Breast epithelium (tissue), 4 donors: ENCODE measurements around the gene SYCN. TPM values are rescaled to one million over a fixed set of nuclear protein-coding genes. Genes with fewer than 3 reads are reported as not detected.
"Not testable (repeated sequence)": the region's sequence is repeated elsewhere in the genome, so short reads cannot be mapped to it uniquely, and the experiment has no call there.

ENCODE experiments used
- DNase-seq, 2 donors: peaks; one replicate each; pipeline ENCODE4 v3.0.0-alpha.2; 2019; ENCODE audit warnings: low spot score in 2 of 2
- H3K27ac ChIP-seq, 2 donors: fragments of 200-600 bp; sonication (generic) in 1 of 2; one replicate each; pipeline ENCODE4 v1.5.1; 2016 to 2019; ENCODE audit warnings: mild to moderate bottlenecking in 1 of 2
- H3K27me3 ChIP-seq, 2 donors: fragments of 200-600 bp; sonication (generic) in 1 of 2; one replicate each; pipeline versions ENCODE4 v1.5.1 to v1.6.0; 2017 to 2019; ENCODE audit warnings: control low read depth in 1 of 2, mild to moderate bottlenecking in 1 of 2
- H3K36me3 ChIP-seq: fragments of 200-600 bp; one replicate; pipeline ENCODE4 v1.5.1; 2019
- H3K4me1 ChIP-seq, 2 donors: fragments of 200-600 bp; sonication (generic); one replicate each; pipeline ENCODE4 v1.5.1; 2016 to 2019; ENCODE audit warnings: control low read depth in 1 of 2
- H3K4me3 ChIP-seq, 3 donors: fragments of 200-600 bp; sonication (generic); 1 replicate in 2 of 3; 2 replicates in 1 of 3; pipeline ENCODE4 v1.5.1; 2016 to 2019; ENCODE audit warnings: mild to moderate bottlenecking in 3 of 3, moderate library complexity in 2 of 3
- H3K9me3 ChIP-seq, 2 donors: fragments of 200-600 bp; sonication (generic) in 1 of 2; one replicate each; pipeline ENCODE4 v1.5.1; 2016 to 2019; ENCODE audit warnings: control low read depth in 1 of 2
- CTCF ChIP-seq, 3 donors: fragments of 450-650 bp; IDR thresholded peaks; one replicate each; pipeline ENCODE4 v1.5.1; 2016 to 2017; ENCODE audit warnings: antibody characterized with exemption in 3 of 3, mild to moderate bottlenecking in 3 of 3, moderate library complexity in 3 of 3
- POLR2A ChIP-seq: fragments of 450-650 bp; IDR thresholded peaks from one replicate; pipeline ENCODE4 v1.6.1; 2016; ENCODE audit warnings: antibody characterized with exemption, mild to moderate bottlenecking, moderate library complexity
- POLR2AphosphoS5 ChIP-seq, 3 donors: sonication (generic); formaldehyde crosslinking; IDR thresholded peaks; one replicate each; pipeline ENCODE4 v1.6.1; 2017; ENCODE audit warnings: antibody characterized with exemption in 3 of 3
- intact Hi-C: fragments of 100-400 bp; cut with DNase I; formaldehyde crosslinking; loops from one replicate; pipeline ENCODE4 v1.15.1; 2023; ENCODE audit warnings: low total_unique reads
- total RNA-seq, 3 donors: library from RNA; depleted of rRNA; stranded (reverse); fragments of >200 nt; gene quantifications; one replicate each; pipeline ENCODE4 v1.1.0, GENCODE V29; 2016

SYCN gene
- total RNA-seq, 3 donors from 2014 or later: not detected

GRCh38 chr19:39232708-39233107 lies 28.6 kb upstream of the SYCN start:
- Histone ChIP-seq H3K27ac (no peak overlapping the region), H3K4me1 (no peaks in the 10 kb centered on the region), H3K27me3 (no peaks in the 10 kb centered on the region), H3K36me3 (no peaks in the 10 kb centered on the region), H3K9me3 (peaks cover 0 to 4% of the 10 kb centered on the region in 2 donors), H3K4me3 (no peak overlapping the region)
- TF ChIP-seq POLR2AphosphoS5 (IDR thresholded peaks at IDR 0.05): no peak
- no peak for TF ChIP-seq POLR2A
- no peak for TF ChIP-seq CTCF (IDR thresholded peaks at IDR 0.05)
- DNase-seq: no peak
- intact Hi-C loops: no loop called here

GRCh38 chr19:39230096-39230764 lies 26.2 kb upstream of the SYCN start:
- no peak overlapping the region for H3K4me3 ChIP-seq
- H3K27ac ChIP-seq: no peak overlapping the region
- H3K27me3 ChIP-seq: no peaks in the 10 kb centered on the region
- DNase-seq: no peak
- no peaks in the 10 kb centered on the region for H3K4me1 ChIP-seq
- peaks cover 0 to 4% of the 10 kb centered on the region in 2 donors for H3K9me3 ChIP-seq
- no peak for TF ChIP-seq POLR2AphosphoS5 (IDR thresholded peaks at IDR 0.05)
- TF ChIP-seq POLR2A: no peak
- TF ChIP-seq CTCF (IDR thresholded peaks at IDR 0.05): no peak
- intact Hi-C loops: no loop called here
- no peaks in the 10 kb centered on the region for H3K36me3 ChIP-seq

- TF ChIP-seq POLR2A (no peak), POLR2AphosphoS5 (IDR thresholded peaks at IDR 0.05) (no peak), CTCF (IDR thresholded peaks at IDR 0.05) (no peak)
- intact Hi-C loops: no loop called here
- H3K36me3 ChIP-seq: no peaks in the 10 kb centered on the region
Measured at GRCh38 chr19:39224910-39225309, 20.8 kb upstream of the SYCN start.

GRCh38 chr19:39223703-39224279 lies 19.7 kb upstream of the SYCN start:
- H3K9me3 ChIP-seq: no peaks in the 10 kb centered on the region
- H3K27me3 ChIP-seq: no peaks in the 10 kb centered on the region
- H3K4me3 ChIP-seq: no peak overlapping the region
- no peaks in the 10 kb centered on the region for H3K36me3 ChIP-seq
- DNase-seq: no peak
- TF ChIP-seq POLR2A: no peak
- no peak for TF ChIP-seq POLR2AphosphoS5 (IDR thresholded peaks at IDR 0.05)
- H3K4me1 ChIP-seq: no peaks in the 10 kb centered on the region
- intact Hi-C loops: no loop called here
- no peak overlapping the region for H3K27ac ChIP-seq

More at GRCh38 chr19:39224910-39225309, 20.8 kb upstream of the SYCN start:
- no peak overlapping the region for H3K27ac ChIP-seq
- no peak overlapping the region for H3K4me3 ChIP-seq
- no peaks in the 10 kb centered on the region for H3K27me3 ChIP-seq
- no peaks in the 10 kb centered on the region for H3K4me1 ChIP-seq
- no peaks in the 10 kb centered on the region for H3K9me3 ChIP-seq
- DNase-seq: no peak

GRCh38 chr19:39219108-39219507 lies 15.0 kb upstream of the SYCN start:
- DNase-seq, H3K4me3 ChIP-seq, intact Hi-C loops, H3K27ac ChIP-seq, H3K27me3 ChIP-seq, H3K4me1 ChIP-seq, H3K36me3 ChIP-seq, H3K9me3 ChIP-seq: not testable (repeated sequence)

- Histone ChIP-seq H3K27ac (no peak overlapping the region), H3K4me3 (no peak overlapping the region), H3K9me3 (peaks cover 0 to 4% of the 10 kb centered on the region in 2 donors), H3K36me3 (no peaks in the 10 kb centered on the region), H3K4me1 (no peaks in the 10 kb centered on the region), H3K27me3 (no peaks in the 10 kb centered on the region)
- DNase-seq: no peak
- no peak for TF ChIP-seq POLR2A
- no peak for TF ChIP-seq CTCF (IDR thresholded peaks at IDR 0.05)
- no peak for TF ChIP-seq POLR2AphosphoS5 (IDR thresholded peaks at IDR 0.05)
- intact Hi-C loops: no loop called here
Measured at GRCh38 chr19:39218230-39219007, 14.4 kb upstream of the SYCN start.
